ENCODE measurements around the gene ZNF417.
"Not testable (repeated sequence)": the region's sequence is repeated elsewhere in the genome, so short reads cannot be mapped to it uniquely, and the experiment has no call there.

ZNF417 gene
- 21.6 to 46.5 reads per million in 2 experiments for total RNA-seq

GRCh38 chr19:57916168-57916995 is at the start of gene ZNF417:
TSS of gene ZNF417 (minus strand) at chr19:57916592. CDS start at chr19:57916411, 181 bp downstream.
- peak; percentile 87 for DNase-seq (ENCODE audit: low read depth)

DNA sequence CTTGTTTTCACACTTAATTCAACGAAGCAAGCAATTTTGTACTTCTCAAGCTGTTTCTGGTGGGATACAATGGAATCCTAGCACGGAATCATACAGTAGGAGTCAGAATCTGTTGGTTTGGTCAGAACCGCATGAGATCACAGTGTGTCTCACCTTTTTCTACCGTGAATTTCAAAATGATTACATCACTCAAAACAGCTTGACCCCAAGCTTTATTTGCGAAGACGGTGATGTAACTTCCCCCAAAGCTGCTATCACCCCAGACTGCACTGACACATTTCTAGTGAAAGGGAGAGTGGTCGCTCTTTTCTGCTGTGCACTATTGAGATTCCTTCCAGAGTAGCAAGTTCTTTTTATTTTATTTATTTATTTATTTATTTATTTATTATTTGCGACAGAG is 48.4 kb upstream of the ZNF417 start:
- DNase-seq (ENCODE audit: low read depth): no peak

DNA sequence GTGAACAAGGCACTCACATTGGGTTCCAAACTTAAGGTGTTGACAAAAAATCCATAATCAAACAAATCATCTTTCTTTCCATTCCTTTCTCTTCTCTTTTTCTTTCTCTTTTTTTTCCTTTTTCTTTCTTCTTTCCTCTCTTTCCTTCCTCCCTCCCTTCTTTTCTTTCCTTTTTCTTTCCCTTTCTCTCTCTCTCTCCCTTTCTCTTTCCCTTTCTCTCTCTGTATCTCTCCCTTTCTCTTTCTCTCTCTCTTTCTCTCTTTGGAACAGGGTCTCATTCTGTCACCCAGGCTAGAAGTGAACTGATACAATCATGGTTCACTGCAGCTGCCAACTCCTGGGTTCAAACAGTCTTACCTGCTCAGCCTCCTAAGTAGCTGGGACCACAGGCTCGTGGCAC is 45.4 kb upstream of the ZNF417 start:
- DNase-seq (ENCODE audit: low read depth): no peak

- no peak for DNase-seq (ENCODE audit: low read depth)
These were observed 38.6 kb upstream of the ZNF417 start for GRCh38 chr19:57954996-57955395.

DNA sequence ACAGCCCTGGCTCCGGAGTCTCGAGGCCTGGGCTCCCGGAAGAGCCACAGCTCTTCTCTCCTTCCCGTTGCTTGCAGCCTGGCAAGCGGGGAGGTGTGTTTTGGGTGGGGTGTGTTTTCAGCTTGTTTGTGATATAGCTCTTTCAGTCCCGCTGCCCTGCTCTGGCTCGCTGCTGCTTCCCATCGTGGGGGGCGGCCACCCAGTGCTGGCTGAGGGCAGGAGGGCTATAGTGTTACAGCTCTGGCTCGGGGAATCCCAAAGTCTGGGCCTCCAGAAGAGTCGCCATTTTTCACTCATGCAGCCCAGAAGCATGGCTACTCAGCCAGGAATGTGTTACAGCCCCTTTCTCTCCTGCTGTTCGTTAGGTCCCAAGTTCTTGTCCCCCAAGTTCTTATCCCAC is 33.3 kb upstream of the ZNF417 start:
- DNase-seq (ENCODE audit: low read depth): no peak

DNA sequence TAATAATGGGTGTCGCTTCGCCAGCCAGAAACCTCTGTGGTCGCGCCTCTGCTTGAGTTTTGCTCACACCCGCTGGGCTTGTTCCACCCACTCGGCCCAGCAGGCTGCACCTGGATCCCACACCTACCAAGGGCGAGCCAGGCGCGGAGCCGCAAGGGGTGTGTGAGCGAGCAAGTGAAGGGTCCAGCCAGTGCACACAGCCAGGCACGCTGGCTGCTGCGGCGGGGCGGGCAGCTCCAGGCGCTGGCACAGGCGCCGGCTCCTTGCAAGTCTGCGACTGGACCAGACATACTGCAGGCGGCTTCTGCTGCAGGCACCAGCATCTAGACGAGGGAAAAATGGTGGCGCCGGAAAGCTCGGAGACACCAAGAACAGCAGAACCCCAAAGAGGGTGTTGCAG is 32.9 kb upstream of the ZNF417 start:
- DNase-seq (ENCODE audit: low read depth): no peak

DNA sequence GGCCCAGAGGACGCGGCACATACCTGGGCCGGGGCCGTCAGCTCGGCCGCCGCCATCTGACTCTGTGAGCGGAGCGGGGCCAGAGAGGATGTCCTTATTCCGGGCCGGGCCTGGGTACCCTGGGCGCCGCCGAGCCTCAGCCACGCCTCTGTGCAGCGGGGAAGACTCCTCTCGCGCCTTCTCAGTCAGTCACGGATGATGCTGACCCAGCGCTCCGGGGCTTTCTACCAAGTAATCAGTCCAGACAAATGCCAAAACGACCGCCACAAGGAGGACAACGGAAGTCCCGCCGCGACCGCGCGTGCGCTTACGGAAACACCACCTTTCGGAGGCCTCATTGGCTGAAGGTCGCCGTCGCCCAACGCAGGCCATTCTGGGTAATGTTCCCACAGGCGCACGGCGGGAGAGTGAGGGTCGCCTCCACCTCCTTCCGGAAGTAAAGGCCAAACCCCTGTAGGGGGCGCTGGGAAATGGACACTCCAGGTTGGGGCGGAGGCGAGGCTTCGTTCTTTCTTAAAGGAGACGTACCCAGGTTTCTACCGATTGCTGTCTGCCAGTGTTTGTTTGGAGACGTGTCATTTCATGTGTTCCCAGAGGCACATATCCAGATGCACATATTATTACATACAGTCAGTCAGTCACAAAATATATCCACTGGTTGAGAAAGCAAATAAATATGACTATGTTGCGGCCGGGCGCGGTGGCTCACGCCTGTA is 31.2 kb upstream of the ZNF417 start, which contains the start of gene ZNF256:
TSS of gene ZNF256 (minus strand) at position 288 of the 716 bp plus-strand sequence. CDS start at position 56, 232 bp downstream.
- peak; percentile 67 for DNase-seq (ENCODE audit: low read depth)

- DNase-seq (ENCODE audit: low read depth): no peak
These were observed 30.7 kb upstream of the ZNF417 start for GRCh38 chr19:57947088-57947418.

DNA sequence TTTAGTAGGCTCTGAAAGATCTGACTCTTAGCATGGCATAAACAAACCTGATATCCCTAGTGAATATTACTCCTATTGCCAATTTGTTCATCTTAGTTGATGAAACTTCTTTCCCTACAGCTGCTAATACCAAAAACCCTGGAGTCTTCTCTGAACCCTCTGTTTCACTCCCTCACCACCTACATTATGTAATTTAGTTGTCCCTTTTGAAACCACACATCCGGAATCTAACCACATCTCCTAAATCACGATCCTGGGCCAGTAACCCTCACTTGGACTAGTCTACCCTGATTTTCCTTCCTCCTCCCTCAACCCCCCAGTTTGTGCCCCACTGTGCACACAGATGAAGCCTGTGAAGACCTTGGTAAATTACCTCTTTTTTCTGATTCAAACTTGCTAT is 29.9 kb upstream of the ZNF417 start:
- no peak for DNase-seq (ENCODE audit: low read depth)

- no peak for DNase-seq (ENCODE audit: low read depth)
These were observed 25.2 kb upstream of the ZNF417 start for GRCh38 chr19:57941593-57941992.

GRCh38 chr19:57935731-57936130 is 19.3 kb upstream of the ZNF417 start:
- DNase-seq (ENCODE audit: low read depth): no peak

GRCh38 chr19:57934820-57935665 is 18.7 kb upstream of the ZNF417 start, which contains the start of gene ZNF418:
TSS of gene ZNF418 (minus strand) at chr19:57935402. CDS start at chr19:57933822, 1,580 bp downstream.
- peak; percentile 39 for DNase-seq (ENCODE audit: low read depth)

DNA sequence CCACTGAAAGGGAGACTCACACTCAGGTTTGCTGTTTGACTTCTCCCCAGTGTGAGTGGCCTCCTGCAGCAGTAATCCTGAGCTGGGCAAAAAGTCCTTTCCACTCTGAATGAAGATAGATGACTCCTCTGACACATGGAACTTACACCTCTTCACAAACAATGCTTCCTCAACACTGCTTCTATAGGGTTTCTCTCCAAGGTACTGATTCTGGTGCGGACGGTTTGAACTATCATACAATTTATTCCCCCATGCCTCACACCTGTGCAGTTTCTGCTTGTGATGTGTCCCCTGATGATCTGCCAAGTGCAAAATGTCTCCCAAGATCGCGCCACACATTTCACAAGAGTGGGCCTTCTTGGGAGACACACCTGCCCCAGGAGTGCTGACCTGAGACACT is 11.2 kb upstream of the ZNF417 start:
- DNase-seq (ENCODE audit: low read depth): no peak

DNA sequence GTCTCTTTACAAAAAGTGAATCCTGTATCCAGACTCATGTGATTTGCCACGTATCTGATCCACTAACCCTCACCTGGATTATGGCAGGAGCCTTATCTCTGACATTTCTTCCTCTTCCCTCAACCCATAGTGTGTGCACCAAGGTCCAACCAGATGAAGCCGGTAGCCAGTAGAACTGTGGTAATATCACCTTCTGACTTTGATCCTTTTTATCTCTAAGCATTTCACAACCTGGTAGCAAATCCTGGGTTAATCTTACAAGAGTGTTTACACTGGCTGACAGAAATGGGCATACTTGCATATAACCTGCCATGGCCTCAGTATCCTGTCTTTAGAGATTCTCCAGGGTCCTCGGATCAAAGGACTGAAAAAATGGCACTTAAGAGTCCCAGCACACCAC is 1.9 kb downstream of the ZNF417 start:
- no peak for DNase-seq (ENCODE audit: low read depth)

- DNase-seq (ENCODE audit: low read depth): no peak
These were observed 9.0 kb downstream of the ZNF417 start for GRCh38 chr19:57907394-57907793.

- no peak for DNase-seq (ENCODE audit: low read depth)
These were observed 11.1 kb downstream of the ZNF417 start for GRCh38 chr19:57905258-57905657.

- DNase-seq (ENCODE audit: low read depth): no peak
These were observed 12.7 kb downstream of the ZNF417 start for GRCh38 chr19:57903618-57904184.

GRCh38 chr19:57900311-57900710 is 16.1 kb downstream of the ZNF417 start:
- DNase-seq (ENCODE audit: low read depth): no peak

DNA sequence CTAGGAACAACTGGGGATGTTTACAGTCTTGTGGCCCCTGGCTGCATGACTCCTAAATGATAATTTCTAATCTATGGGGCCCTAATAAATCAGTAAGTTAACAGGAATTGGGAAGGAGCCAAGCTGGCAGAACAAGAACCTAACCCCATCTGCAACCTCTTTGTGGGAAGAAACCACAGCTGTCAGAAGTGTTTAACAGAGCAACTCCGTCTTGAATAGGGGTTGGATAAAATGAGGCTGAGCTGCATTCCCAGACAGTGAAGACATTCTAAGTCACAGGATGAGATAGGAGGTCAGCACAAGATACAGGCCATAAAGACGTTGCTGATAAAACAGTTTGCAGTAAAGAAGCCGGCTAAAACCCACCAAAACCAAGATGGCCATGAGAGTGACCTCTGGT is 25.7 kb downstream of the ZNF417 start:
- not testable (repeated sequence) for DNase-seq (ENCODE audit: low read depth)

DNA sequence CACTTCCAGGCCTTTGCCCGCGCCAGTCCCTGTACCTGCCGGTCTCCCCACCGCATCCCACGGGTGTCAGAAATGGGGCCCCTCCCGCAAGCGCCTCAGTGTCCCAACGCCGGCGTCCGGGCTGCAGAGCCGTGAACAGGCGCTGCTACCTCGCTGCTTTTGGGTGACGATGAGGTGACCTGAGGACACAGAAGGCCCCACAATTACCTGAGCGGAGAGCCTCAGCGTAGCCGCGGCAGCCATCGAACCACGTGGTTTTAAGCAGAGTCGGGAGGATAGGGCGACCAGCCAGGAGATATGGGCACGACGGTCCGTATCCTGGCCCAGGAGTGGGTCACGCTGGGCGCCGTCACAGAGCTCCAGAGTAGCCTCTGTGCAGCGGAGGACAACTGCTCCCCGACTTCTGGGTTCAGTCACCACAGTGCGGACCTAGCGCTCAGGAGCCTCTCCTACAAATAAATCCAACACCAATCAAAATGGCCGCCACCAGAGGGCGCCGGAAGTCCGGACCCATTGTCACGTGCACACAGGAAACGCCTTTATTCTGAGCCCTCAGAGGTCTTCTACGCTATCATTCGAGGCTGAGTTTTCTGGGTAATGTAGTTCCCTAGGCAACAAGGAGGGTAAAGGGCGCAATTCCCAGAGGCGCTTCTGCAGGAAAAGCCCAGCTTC is 27.7 kb downstream of the ZNF417 start, which contains the start of gene ZNF814:
TSS of gene ZNF814 (minus strand) at position 478 of the 672 bp plus-strand sequence. CDS start at position 243, 235 bp downstream.
- DNase-seq (ENCODE audit: low read depth): peak; percentile 72

- DNase-seq (ENCODE audit: low read depth): no peak
These were observed 28.3 kb downstream of the ZNF417 start for GRCh38 chr19:57888107-57888559.
